ENCODE measurements around the gene CGB8. TPM values are rescaled to one million over a fixed set of nuclear protein-coding genes. Genes with fewer than 3 reads are reported as not detected.

The CGB8 gene
- total and polyA plus RNA-seq, 2 of the 8 experiments (the other 6 are each of a cell fraction or from before 2014, with no cell fraction given): 0.09 TPM; not detected in 1

GRCh38 chr19:49022116-49022515 is 26.8 kb downstream of the CGB8 start:
- H4K20me1 ChIP-seq (replicated peaks in 1 of 2; ENCODE audit: control insufficient read depth in 1 of 2, insufficient read depth in 2 of 2, low read length in 2 of 2): no peaks in the 10 kb centered on the region
- H2AFZ ChIP-seq (ENCODE audit: low read length): no peak overlapping the region
- FAIRE-seq: no peak
- no peak overlapping the region for H2BK12ac ChIP-seq (ENCODE audit: low read depth, low read length)
- no peak overlapping the region for H3K18ac ChIP-seq (ENCODE audit: extremely low read depth, low read length)
- H2BK5ac ChIP-seq (ENCODE audit: low read depth, low read length): no peak overlapping the region
- WGBS, 2 experiments (ENCODE audit: extremely low coverage in 1 of 2, insufficient coverage in 1 of 2, insufficient read length in 1 of 2, insufficient replicate concordance in 2 of 2, low coverage in 1 of 2, low lambda C conversion rate in 2 of 2, missing lambda C conversion rate in 1 of 2): 81% methylated on average over 9 of the region's 9 CpGs; no CpG with 5 or more reads in 1 of the 2 experiments
- no peak overlapping the region for H4K91ac ChIP-seq (replicated peaks; ENCODE audit: insufficient read length, low read length)
- H3K9me3 ChIP-seq (ENCODE audit: insufficient read depth in 2 of 2, low read depth in 1 of 2, low read length in 1 of 2): no peaks in the 10 kb centered on the region
- no peaks in the 10 kb centered on the region for H3K79me2 ChIP-seq (ENCODE audit: control insufficient read depth in 1 of 2, insufficient read depth in 2 of 2, low read length in 2 of 2)
- H3K27ac ChIP-seq (ENCODE audit: low read depth, low read length): no peak overlapping the region
- no peak overlapping the region for H3K4me3 ChIP-seq (ENCODE audit: extremely low read depth in 1 of 4, insufficient read depth in 2 of 4, low read depth in 3 of 4, low read length in 4 of 4)
- no peak overlapping the region for H3K23ac ChIP-seq (ENCODE audit: insufficient read length)
- no peak overlapping the region for H2AK5ac ChIP-seq (ENCODE audit: low read depth, low read length)
- H3K4me1 ChIP-seq (replicated peaks in 1 of 4; ENCODE audit: control insufficient read depth in 3 of 4, insufficient read depth in 4 of 4, low read length in 3 of 4): peaks cover 0 to 17% (median 8%) of the 10 kb centered on the region in 4 experiments; a peak in 5 of 7 replicates
- no peak overlapping the region for H4K5ac ChIP-seq (ENCODE audit: insufficient read length, low read depth, low read length)
- CTCF ChIA-PET (ENCODE audit: partially characterized antibody): interaction anchor here (0.9 to 8.1 kb wide), 5 partner anchors 10 to 52 kb away, joined by 3 to 46 read pairs (median 4); partner anchors contain the start of genes CGB2 and CGB7
- no peak for TF ChIP-seq TAF7 (optimal IDR thresholded peaks at IDR 0.05; ENCODE audit: borderline replicate concordance, low read depth, low read length)
- no peak for TF ChIP-seq RFX5 (IDR thresholded peaks at IDR 0.05; ENCODE audit: borderline replicate concordance, low read depth, low read length)
- no peak for TF ChIP-seq BACH1 (IDR thresholded peaks at IDR 0.05; ENCODE audit: low read length)
- TF ChIP-seq SAP30 (IDR thresholded peaks at IDR 0.05; ENCODE audit: insufficient read depth, insufficient replicate concordance, low read length): no peak
- no peak for TF ChIP-seq USF2 (IDR thresholded peaks at IDR 0.05; ENCODE audit: low read length)
- no peak for TF ChIP-seq GTF2F1 (IDR thresholded peaks at IDR 0.05; ENCODE audit: borderline replicate concordance, low read depth, low read length)
- peaks cover 6% of the 10 kb centered on the region; the same call in 1 of the 2 replicates for H3K23me2 ChIP-seq (ENCODE audit: low read depth, low read length)
- no peak overlapping the region for H3K56ac ChIP-seq (replicated peaks; ENCODE audit: insufficient read length, low read depth, low read length)
- H3K4ac ChIP-seq (replicated peaks; ENCODE audit: insufficient read length, low read depth, low read length): no peak overlapping the region
- H2BK20ac ChIP-seq (ENCODE audit: low read length): no peak overlapping the region
- no peak overlapping the region for H3K9ac ChIP-seq (replicated peaks in 1 of 4; ENCODE audit: extremely low read depth in 1 of 4, low read depth in 3 of 4, low read length in 3 of 4)
- no peaks in the 10 kb centered on the region for H3K79me1 ChIP-seq (ENCODE audit: low read depth, low read length)
- H2BK15ac ChIP-seq (ENCODE audit: low read length): no peak overlapping the region
- no peak for DNase-seq (ENCODE audit: low read depth in 1 of 2, low spot score in 2 of 2)
- H3K14ac ChIP-seq (ENCODE audit: insufficient read length): no peak overlapping the region
- H2BK120ac ChIP-seq (replicated peaks; ENCODE audit: low read depth, low read length): no peak overlapping the region
- H3K4me2 ChIP-seq (ENCODE audit: insufficient read depth in 1 of 2, low read depth in 2 of 2, low read length in 2 of 2): no peak overlapping the region
- H3K36me3 ChIP-seq (ENCODE audit: control insufficient read depth in 2 of 4, insufficient read depth in 4 of 4, low read length in 3 of 4): no peaks in the 10 kb centered on the region
- POLR2A ChIA-PET (ENCODE audit: partially characterized antibody): interaction anchor here (0.8 to 1.2 kb wide), 2 partner anchors 13 to 58 kb away, joined by 3 read pairs; no protein-coding TSS in a partner anchor
- peaks cover 0 to 15% (median 12%) of the 10 kb centered on the region in 4 experiments; a peak in 6 of 7 replicates for H3K27me3 ChIP-seq (replicated peaks in 1 of 4; ENCODE audit: control insufficient read depth in 3 of 4, extremely low read depth in 1 of 4, insufficient read depth in 3 of 4, low read length in 3 of 4)
- no peak overlapping the region for H4K8ac ChIP-seq (ENCODE audit: extremely low read depth, insufficient read depth, low read length)

All from H1 (cell line).